Heart left ventricle (tissue), 13 donors: ENCODE measurements around the gene GRIFIN.

Experiments
- CTCF ChIP-seq, 12 donors: fragments of 200-600 bp; sonication (generic) in 4 of 12; IDR thresholded peaks; one replicate each; pipeline versions ENCODE4 v1.5.0 to v1.8.0; 2018 to 2022; ENCODE audit warnings: antibody characterized with exemption in 12 of 12, mild to moderate bottlenecking in 5 of 12
- POLR2A ChIP-seq, 2 donors: fragments of 450-650 bp; IDR thresholded peaks; one replicate each; pipeline ENCODE4 v1.6.1; 2017; ENCODE audit warnings: antibody characterized with exemption in 2 of 2, mild to moderate bottlenecking in 2 of 2, moderate library complexity in 2 of 2
- donor health status: ischemic (EF 13 %, LVEDD 7.1; RV severe dilation, severe dysfunction).
- donor health status: DM: no; HTN: yes; CAD: no.
- donor health status: DM: no; HTN: no; CAD: no.
- donor health status: ischemic (EF 25% LVEDD 6.9; RV normal size, moderate dysfunction).
- donor health status: ischemic (EF 25% LVEDD 5.7; RV mildly dilated, moderate dysfunction).
- donor health status: ischemic (EF 35%, LVEDD 5.7; RV mildly dilated, moderate dysfunction).
- donor health status: nonischemic (EF 11% LVEDD 7.7; RV severe dilation, severe dysfunction).
- donor health status: DM: yes; HTN: yes; CAD: no.
- donor health status: PGD.
- donor health status: ischemic (EF 29% LVEDD 5.4; RV normal size, mild dysfunction).
- donor health status: nonischemic (EF 23%, LVEDD 6.1; RV moderate dilation, normal function).

- TF ChIP-seq CTCF (IDR thresholded peaks at IDR 0.05) (no peak), POLR2A (IDR thresholded peaks at IDR 0.05) (no peak)
These were observed 35.6 kb upstream of the GRIFIN start for GRCh38 chr7:2511769-2512168.
